ENCODE results near the gene SKAP1.

DNA sequence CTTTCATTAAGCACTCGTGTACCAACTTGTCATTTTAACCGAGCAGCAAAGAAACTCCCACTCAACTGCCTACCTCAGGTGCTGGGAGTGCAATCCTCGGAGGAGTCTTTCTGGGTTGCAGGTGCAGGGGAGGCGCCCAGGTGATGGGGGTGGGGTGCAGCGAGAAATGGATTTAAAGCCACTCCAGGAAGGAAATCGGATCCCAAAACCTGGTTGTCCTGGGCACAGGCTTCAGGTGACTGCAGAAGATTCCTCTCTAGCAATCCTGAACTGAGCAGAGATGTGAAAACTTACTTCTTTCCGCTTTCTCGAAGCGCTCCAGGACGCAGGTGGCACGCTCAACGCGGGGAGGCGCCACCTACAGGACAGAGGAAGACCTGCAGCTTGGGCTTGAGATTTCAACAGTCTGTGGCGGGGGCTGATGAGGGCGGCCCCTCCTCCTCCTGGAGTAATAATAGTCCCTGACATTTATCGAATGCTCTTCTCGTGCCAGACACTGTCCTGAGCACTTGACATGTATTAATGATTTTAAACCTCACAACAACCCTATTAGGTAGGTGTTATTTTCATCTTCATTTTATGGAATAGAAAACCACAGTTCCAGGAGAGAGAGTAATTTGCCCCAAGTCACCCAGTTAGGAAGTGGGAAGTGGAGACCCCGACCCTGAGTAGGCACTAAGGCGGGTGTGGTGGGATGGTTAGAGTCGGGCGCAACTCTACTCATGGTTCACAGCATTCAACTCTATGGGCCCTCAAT, 27.2 kb upstream of the SKAP1 start:
- TF ChIP-seq, protein P1, sequence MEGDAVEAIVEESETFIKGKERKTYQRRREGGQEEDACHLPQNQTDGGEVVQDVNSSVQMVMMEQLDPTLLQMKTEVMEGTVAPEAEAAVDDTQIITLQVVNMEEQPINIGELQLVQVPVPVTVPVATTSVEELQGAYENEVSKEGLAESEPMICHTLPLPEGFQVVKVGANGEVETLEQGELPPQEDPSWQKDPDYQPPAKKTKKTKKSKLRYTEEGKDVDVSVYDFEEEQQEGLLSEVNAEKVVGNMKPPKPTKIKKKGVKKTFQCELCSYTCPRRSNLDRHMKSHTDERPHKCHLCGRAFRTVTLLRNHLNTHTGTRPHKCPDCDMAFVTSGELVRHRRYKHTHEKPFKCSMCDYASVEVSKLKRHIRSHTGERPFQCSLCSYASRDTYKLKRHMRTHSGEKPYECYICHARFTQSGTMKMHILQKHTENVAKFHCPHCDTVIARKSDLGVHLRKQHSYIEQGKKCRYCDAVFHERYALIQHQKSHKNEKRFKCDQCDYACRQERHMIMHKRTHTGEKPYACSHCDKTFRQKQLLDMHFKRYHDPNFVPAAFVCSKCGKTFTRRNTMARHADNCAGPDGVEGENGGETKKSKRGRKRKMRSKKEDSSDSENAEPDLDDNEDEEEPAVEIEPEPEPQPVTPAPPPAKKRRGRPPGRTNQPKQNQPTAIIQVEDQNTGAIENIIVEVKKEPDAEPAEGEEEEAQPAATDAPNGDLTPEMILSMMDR (IDR thresholded peaks at IDR 0.05) = peak; percentile 89 to 98 (median 91)
- TF ChIP-seq POLR2A (IDR thresholded peaks at IDR 0.05) = no peak
